HT1080 (cell line): ENCODE data around the gene SEC61A2. TPM values are rescaled to one million over a fixed set of nuclear protein-coding genes. Genes with fewer than 3 reads are reported as not detected.
A peak's percentile ranks its signal among the peaks of the same experiment; 100 is the strongest.
"Not testable (repeated sequence)": the region's sequence is repeated elsewhere in the genome, so short reads cannot be mapped to it uniquely, and the experiment has no call there.

ENCODE experiments used
- DNase-seq: peaks from one replicate; pipeline ENCODE4 v3.0.0-alpha.2; 2015; ENCODE audit warnings: low read depth
- polyA plus RNA-seq, 2 experiments: library from polyadenylated mRNA; depleted of rRNA; stranded (reverse); fragments of >200 nt; gene quantifications; 2 replicates each; pipeline ENCODE4 v1.2.3, GENCODE V29; 2015
- total RNA-seq: library from RNA; depleted of rRNA; stranded (reverse); fragments of >200 nt; shearing (Covaris generic); gene quantifications from 2 replicates; pipeline ENCODE4 v1.2.3, GENCODE V29; 2014; rRNA removed

The SEC61A2 gene
- 2.9 and 4.9 TPM in 2 replicates for total RNA-seq
- polyA plus RNA-seq (2015; cell fraction: cytosol; rRNA removed), result 8.4 and 8.9 TPM in 2 replicates
- polyA plus RNA-seq (2015; cell fraction: nucleus; rRNA removed), result 19.8 and 22.2 TPM in 2 replicates

DNA sequence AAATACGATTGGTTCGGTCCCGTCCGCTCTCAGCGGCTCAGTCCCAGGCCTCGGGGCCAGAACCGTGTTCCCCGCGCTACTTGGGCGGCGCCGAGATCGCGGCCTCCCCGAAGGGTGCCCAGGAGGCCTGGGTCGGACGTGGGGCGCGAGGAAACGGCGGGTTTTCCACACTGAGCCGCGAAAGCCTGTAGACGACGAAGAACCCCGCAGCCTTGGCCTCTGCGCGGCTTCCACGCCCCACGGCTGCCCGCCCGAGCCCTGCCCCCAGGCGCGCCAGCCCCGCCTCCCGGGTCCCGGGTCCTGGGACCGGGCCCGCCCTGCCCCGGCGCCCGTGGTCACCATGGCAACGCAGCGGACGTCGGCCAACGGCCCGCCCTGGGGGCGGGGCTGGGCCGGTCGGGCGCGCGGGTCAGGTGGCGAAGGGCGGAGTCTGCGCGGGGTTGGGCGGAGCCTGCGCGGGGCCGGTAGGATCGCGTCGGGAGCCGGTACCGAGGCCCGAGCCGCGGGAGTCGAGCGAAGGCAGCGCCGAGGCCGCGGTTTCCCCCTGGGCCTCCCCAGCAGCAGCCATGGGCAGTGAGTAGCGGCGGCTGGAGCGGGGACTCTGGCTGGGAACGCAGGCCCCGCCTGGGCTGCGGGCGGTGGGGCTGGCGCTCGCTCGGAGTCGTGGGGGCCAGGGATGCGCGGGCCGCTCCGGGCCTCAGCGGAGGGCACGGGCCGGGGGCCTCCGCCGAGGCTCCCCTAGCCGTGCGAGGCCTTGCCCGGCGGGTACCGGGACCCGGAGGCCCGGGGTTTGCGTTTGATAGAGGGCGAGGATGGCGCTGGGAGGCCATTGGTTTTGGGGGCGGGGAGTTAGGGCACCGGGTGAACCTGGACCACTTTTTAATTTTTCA lies at the start of gene SEC61A2:
Gene SEC61A2, plus strand, starts transcription at position 456 of the 890 bp plus-strand sequence. Its CDS starts 111 bp downstream, at position 567.
- peak; percentile 76 for DNase-seq

- DNase-seq, result no peak
Measured at GRCh38 chr10:12081470-12081869, 48.0 kb upstream of the SEC61A2 start.

DNA sequence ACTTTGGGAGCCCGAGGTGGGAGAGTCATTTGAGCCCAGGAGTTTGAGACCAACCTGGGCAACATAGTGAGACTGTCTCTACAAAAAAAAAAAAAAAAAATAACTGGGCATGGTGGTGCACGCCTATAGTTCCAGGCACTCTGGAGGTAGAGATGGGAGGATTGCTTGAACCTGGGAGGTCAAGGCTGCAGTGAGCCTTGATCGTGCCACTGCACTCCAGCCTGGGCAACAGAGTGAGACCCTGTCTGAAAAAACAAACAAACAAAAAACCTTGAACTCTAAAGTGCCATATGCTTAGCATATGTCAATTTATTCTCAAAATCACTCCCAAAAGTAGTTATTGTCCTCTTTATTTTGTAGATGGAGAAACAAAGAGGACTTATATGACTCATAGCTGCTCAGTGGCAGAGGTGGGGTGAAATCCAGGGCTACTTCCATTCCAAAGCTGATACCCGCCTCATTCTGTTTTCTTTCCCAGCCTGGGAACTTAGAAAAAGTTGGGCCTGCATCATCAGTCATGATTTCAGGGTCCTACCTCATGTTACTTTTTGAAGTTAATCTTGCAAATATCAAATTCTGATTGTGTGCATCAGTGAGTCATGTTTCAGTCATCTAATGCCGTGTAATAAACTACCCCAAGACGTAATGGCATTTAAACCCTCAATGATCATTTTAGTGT lies 47.5 kb upstream of the SEC61A2 start:
- DNase-seq, result peak; percentile 28

DNA sequence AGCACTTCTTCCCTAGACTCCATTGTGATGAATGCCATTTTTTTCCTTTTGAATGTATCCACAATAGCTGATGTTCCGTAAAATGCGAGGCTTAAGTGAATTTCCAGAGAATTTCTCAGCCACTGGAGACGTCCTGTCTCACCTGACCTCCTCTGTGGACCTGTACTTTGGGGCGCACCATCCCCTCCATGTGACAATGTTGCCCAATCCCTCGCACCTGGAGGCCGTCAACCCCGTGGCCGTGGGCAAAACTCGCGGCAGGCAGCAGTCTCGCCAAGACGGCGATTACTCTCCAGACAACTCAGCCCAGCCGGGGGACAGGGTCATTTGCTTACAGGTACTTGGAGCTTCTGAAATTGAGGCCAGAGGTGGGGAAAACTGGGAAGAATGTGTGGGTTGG lies 40.6 kb upstream of the SEC61A2 start:
- DNase-seq, result no peak

DNA sequence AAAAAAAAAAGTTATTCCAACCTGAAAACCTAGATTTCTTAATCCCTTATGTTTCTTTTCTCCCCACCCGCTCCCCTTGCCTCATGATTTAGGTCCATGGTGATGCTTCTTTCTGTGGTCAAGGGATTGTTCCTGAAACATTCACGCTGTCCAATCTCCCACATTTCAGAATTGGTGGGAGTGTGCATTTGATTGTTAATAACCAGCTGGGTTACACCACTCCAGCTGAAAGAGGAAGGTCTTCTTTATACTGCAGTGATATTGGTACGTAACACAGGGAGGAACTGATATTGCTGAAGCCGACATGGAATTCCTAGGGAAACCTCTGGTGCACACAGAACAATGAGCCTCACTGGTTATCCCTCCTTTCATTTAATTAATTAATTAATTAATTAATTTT lies 38.1 kb upstream of the SEC61A2 start:
- no peak for DNase-seq

GRCh38 chr10:12097361-12097760 lies 32.1 kb upstream of the SEC61A2 start:
- DNase-seq, result not testable (repeated sequence)

GRCh38 chr10:12097791-12098190 lies 31.7 kb upstream of the SEC61A2 start:
- no peak for DNase-seq

DNA sequence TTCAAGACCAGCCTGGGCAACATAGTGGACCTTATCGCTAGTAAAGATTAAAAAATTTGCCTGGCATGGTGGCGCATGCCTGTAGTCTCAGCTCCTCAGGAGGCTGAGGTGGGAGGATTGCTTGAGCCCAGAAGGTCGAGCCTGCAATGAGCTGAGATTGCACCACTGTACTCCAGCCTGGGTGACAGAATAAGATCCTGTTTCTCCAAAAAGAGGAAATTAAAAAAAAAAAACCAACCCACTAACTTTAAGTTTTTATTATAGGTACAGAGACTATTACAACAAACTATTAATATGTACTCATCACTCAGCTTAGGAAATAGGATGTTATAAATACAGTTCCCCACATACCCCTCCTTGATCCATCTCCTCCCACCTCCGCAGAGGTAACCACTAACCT lies 30.5 kb upstream of the SEC61A2 start:
- no peak for DNase-seq

- DNase-seq, result no peak
Measured at GRCh38 chr10:12103802-12104201, 25.7 kb upstream of the SEC61A2 start.

DNA sequence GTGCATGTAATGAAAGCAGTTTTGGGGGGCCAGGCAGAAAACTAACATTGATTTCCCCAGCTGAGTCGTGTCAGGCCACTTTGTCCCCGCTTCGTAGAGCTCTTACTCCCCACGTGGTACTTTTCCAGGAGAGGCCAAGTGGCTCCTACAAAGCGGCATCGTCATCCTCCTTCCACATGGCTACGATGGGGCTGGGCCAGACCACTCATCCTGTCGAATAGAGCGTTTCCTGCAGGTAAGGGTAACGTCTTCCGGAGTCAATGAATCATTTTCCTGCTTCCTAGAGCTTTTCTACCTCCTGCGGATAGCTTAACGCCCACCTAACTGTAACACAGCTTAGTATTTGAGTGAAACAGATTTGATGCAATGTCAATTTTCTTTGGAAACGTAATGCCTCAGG lies 21.7 kb upstream of the SEC61A2 start:
- DNase-seq, result no peak

GRCh38 chr10:12109286-12109685 lies 20.2 kb upstream of the SEC61A2 start:
- no peak for DNase-seq

- DNase-seq, result no peak
Measured at GRCh38 chr10:12111528-12111927, 17.9 kb upstream of the SEC61A2 start.

- no peak for DNase-seq
Measured at GRCh38 chr10:12113627-12114026, 15.8 kb upstream of the SEC61A2 start.

GRCh38 chr10:12121673-12122072 lies 7.8 kb upstream of the SEC61A2 start:
- DNase-seq, result no peak

DNA sequence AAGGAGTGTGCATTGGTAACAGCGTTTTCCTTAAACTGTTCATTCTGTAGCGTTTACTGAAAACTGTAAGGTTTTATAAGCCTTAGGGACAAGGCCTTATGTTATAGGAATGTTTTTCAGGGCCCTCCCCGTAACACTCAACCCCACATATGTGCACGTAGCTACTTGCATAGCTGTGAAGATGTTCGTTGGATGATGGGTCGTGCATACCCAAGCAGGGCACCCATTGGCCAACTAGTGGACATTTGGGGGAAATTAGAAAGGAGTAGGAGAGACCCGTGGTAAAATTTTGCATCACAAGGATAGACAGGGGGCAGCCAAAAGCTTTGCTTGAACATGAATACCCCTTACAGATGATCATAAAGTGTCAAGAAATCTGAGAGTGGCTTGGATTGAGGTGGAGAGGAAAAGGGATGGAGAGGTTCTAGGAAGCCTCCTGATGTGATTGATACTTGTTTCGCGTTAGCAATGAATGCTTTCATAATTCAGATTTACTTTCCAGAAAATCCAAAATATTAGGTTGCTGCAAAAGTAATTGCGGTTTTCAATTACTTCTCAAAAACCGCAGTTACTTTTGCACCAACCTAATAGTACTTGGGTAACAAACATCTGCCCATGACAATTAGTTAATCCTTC lies 878 bp downstream of the SEC61A2 start:
- peak; percentile 78 for DNase-seq

DNA sequence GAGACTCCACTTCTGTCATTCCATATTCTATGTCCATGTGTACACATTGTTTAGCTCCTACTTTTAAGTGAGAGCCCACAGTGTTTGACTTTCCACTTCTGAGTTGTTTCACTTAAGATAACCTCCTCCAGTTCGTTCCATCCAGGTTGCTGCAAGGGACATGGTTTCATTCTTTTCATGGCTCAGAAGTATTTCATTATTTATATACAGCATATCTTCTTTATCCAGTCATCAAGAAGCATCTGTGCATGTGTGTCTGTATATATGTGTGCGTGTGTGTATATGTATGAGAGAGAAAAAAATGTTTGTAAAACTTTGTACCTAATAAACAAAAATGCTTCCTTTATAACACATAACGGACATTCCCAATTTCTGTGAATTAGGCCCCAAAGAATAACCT lies 6.2 kb downstream of the SEC61A2 start:
- DNase-seq, result no peak

DNA sequence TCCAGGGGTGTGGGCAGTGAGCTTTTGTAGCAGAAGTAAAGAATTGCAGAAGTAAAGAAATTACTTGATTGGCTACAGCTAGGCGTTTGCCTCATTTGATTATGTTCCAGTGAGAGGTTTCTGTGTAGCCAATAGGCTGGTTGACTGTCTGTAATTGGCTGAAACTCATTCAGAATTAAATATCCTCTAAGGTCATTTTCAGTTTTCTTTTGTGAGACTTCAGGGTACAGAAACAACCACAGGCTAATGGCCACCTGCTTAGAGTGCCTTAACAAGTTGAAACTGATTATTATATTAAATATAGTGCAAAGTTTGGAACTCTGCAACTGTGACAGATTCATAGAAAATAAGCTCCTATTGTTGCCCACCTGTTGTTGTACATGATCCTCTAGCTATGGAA lies 10.6 kb downstream of the SEC61A2 start:
- DNase-seq, result no peak

GRCh38 chr10:12144538-12144937 lies 15.1 kb downstream of the SEC61A2 start:
- DNase-seq, result no peak

DNA sequence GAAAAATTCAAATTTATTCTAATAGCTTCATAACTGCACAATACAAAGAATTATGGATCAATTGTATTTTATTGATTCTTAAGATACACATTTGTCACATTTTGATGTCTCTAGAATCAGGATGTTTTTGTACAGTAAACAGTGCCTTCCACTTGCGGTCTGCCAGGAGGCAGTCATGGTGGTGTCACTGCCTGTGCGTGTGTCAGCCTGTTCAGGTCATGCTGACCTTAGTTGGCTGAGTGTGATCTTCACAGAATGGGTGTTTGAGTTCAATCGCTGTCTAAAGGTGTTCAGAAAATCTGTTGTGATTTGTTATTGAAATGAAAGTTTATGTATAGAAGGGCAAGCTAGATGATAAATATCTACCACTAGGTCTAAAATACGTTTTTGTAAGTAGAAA lies 20.7 kb downstream of the SEC61A2 start:
- no peak for DNase-seq

GRCh38 chr10:12154516-12154915 lies 25.0 kb downstream of the SEC61A2 start:
- DNase-seq, result no peak

DNA sequence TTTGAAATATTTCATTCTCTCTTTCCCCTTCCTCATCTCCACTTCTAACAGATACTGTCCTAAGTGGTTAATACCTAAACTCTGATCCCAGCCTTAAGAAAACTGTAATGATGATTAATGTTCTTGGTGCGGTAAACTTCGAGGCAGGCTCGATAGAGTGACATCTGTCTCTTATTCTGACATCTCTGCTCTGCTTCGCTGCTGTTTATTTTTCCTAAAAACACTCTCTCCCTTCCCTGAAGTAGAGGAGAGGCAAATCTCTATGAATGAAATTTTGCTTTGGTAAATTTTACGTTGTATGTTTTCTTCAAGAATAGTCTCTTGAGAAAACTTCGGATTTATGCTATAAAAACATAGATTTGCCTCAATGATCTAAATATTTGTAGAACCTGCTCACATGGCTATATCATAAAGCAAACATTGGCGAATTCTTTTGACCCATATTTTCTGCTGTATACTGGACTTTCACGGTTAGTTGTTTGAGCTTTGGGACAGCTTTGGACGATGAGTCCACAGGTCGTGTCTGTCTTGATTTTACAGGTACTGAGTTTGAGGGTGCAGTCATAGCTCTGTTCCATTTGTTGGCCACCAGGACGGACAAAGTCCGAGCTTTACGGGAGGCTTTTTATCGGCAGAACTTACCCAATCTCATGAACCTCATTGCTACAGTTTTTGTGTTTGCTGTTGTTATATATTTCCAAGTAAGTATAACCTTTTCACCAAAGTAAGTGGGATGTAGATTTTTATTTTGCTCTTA lies 27.1 kb downstream of the SEC61A2 start:
- no peak for DNase-seq
